HG03064 (cell line): ENCODE measurements around the gene LRMDA.

Experiments used
- ATAC-seq: cut with Tn5 transposase; IDR thresholded peaks from one replicate; pipeline ENCODE4 v1.9.1; 2021; ENCODE audit warnings: low read depth; ENCODE audit not compliant: unreplicated experiment

The LRMDA gene

GRCh38 chr10:76375761-76376160 lies 944.3 kb downstream of the LRMDA start:
- ATAC-seq, result no peak

GRCh38 chr10:76382381-76382851 lies 951.0 kb downstream of the LRMDA start:
- ATAC-seq, result no peak

GRCh38 chr10:76388321-76389023 lies 957.0 kb downstream of the LRMDA start:
- ATAC-seq, result no peak

GRCh38 chr10:76393875-76394706 lies 962.7 kb downstream of the LRMDA start:
- no peak for ATAC-seq

GRCh38 chr10:76394707-76395042 lies 963.3 kb downstream of the LRMDA start:
- no peak for ATAC-seq

- ATAC-seq, result no peak
Measured at GRCh38 chr10:76395251-76395650, 963.8 kb downstream of the LRMDA start.

GRCh38 chr10:76396134-76396533 lies 964.7 kb downstream of the LRMDA start:
- no peak for ATAC-seq

- ATAC-seq, result no peak
Measured at GRCh38 chr10:76397181-76398042, 966.0 kb downstream of the LRMDA start.

- no peak for ATAC-seq
Measured at GRCh38 chr10:76398043-76398710, 966.8 kb downstream of the LRMDA start.

- no peak for ATAC-seq
Measured at GRCh38 chr10:76399226-76399625, 967.8 kb downstream of the LRMDA start.

GRCh38 chr10:76401006-76401405 lies 969.6 kb downstream of the LRMDA start:
- no peak for ATAC-seq

- no peak for ATAC-seq
Measured at GRCh38 chr10:76403912-76404311, 972.5 kb downstream of the LRMDA start.

- ATAC-seq, result no peak
Measured at GRCh38 chr10:76404531-76404930, 973.1 kb downstream of the LRMDA start.

- ATAC-seq, result no peak
Measured at GRCh38 chr10:76405922-76406321, 974.5 kb downstream of the LRMDA start.

- ATAC-seq, result no peak
Measured at GRCh38 chr10:76408646-76409045, 977.2 kb downstream of the LRMDA start.

GRCh38 chr10:76411729-76412435 lies 980.5 kb downstream of the LRMDA start:
- no peak for ATAC-seq

- no peak for ATAC-seq
Measured at GRCh38 chr10:76415554-76415953, 984.1 kb downstream of the LRMDA start.

- no peak for ATAC-seq
Measured at GRCh38 chr10:76416642-76417041, 985.2 kb downstream of the LRMDA start.

GRCh38 chr10:76420725-76421124 lies 989.3 kb downstream of the LRMDA start:
- ATAC-seq, result no peak

GRCh38 chr10:76422769-76423168 lies 991.3 kb downstream of the LRMDA start:
- ATAC-seq, result no peak
